Measurements from ENCODE around the gene GRIN2C. TPM values are rescaled to one million over a fixed set of nuclear protein-coding genes. Genes with fewer than 3 reads are reported as not detected.

The GRIN2C gene
- total and polyA plus RNA-seq, 9 of the 15 experiments (the other 6 are each of a cell fraction or from before 2014, with no cell fraction given), result under 0.01 to 0.33 (median 0.10) TPM; not detected in 2

GRCh38 chr17:74868251-74868907, 8.7 kb upstream of the GRIN2C start (continued):
- TF ChIP-seq CHD7 (IDR thresholded peaks at IDR 0.05; ENCODE audit: low read depth, low read length) (no peak), ZNF717 (CRISPR knock-in tag; IDR thresholded peaks at IDR 0.05) (no peak), SMARCB1 (IDR thresholded peaks at IDR 0.05; ENCODE audit: insufficient read length, low read depth) (no peak), ZNF124 (CRISPR knock-in tag; IDR thresholded peaks at IDR 0.05) (no peak), C11orf30 (IDR thresholded peaks at IDR 0.05; ENCODE audit: low read depth) (no peak), VEZF1 (CRISPR knock-in tag; IDR thresholded peaks at IDR 0.05) (peak; percentile 77), ZNF12 (CRISPR knock-in tag; IDR thresholded peaks at IDR 0.05) (0 out of 2 replicates have a peak, but pooled peaks have one; percentile 3), GTF2A2 (tag; IDR thresholded peaks at IDR 0.05) (no peak), SMARCA5 (IDR thresholded peaks at IDR 0.05) (no peak), NFIC (IDR thresholded peaks at IDR 0.05) (no peak), ZNF507 (tag; conservative IDR thresholded peaks at IDR 0.05) (no peak), PHB (CRISPR knock-in tag; IDR thresholded peaks at IDR 0.05) (no peak), ETV1 (tag; conservative IDR thresholded peaks at IDR 0.05; ENCODE audit: low read depth) (peak; percentile 99), ZNF133 (CRISPR knock-in tag; IDR thresholded peaks at IDR 0.05) (no peak), SMAD2 (IDR thresholded peaks at IDR 0.05; ENCODE audit: low read depth, low read length) (no peak), RBM14 (IDR thresholded peaks at IDR 0.05; ENCODE audit: borderline replicate concordance, insufficient read depth, low read depth, low read length) (no peak), POLR2AphosphoS5 (IDR thresholded peaks at IDR 0.05; ENCODE audit: control insufficient read depth, insufficient read depth, low read depth, low read length) (peak; percentile 38; the same call in 1 of the 2 replicates)

All from K562 (cell line).